DMS 273 (cell line): Measurements from ENCODE around the gene RIOK1.

Experiments used
- DNase-seq: peaks from one replicate; lab custom pipeline; 2025; ENCODE audit not compliant: unreplicated experiment; lab: John Stamatoyannopoulos, UW

RIOK1 gene

GRCh38 chr6:7406743-7407142 lies 17.1 kb downstream of the RIOK1 start:
- DNase-seq = no peak

DNA sequence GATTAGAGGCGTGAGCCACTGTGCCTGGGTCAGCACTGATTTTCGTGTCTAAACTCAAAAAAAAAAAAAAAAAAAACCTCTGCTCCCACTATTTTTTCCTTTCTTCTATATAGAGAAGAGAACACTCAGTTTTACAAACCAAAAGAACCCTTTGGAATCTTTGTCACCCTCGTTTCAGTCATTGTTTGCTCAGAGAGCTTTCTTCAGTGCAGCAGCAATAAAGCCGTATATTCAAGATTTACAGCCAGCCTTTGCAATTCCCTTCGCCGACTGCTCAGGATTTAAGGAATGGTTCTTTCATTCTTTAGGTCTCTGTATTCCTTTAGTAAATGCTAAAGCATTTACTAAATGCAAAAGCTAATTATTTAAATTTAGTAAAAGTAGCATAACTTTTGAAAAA lies 20.1 kb downstream of the RIOK1 start:
- no peak for DNase-seq

DNA sequence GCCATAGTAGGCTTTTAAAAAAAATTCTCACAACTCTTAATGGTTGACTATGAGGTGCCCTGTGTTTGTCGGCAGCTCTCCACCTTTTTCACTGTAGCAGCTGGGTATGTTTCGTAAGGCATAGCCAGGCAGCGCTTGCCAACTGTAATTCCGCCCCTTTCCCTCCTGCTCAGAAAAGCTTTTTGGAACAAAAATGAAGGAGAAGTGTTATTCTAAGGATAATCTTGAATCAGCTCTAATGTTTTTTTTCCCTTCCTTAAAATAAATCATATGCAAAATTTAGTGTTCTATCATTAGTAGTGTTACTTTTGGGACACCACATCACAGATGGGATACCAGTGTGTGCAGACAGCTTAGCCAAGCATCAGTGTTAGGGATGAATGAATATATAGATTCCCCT lies 21.2 kb downstream of the RIOK1 start:
- no peak for DNase-seq

DNA sequence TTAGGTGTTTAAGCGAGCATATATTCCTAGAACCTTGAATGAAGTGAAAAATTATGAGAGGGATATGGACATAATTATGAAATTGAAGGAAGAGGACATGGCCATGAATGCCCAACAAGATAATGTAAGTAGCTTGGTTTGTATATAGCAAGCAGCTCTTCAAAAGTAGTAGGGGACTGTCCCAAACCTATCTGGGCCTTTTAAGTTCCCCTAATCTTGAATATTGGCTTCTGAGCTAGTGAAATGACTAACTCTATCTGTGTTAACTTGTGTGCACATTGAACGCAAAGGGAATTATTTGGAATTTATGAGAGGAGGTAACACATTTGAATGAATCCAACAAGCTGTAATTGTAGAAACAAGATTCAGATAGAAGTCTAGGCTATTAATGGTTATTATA lies 21.7 kb downstream of the RIOK1 start:
- DNase-seq = no peak

DNA sequence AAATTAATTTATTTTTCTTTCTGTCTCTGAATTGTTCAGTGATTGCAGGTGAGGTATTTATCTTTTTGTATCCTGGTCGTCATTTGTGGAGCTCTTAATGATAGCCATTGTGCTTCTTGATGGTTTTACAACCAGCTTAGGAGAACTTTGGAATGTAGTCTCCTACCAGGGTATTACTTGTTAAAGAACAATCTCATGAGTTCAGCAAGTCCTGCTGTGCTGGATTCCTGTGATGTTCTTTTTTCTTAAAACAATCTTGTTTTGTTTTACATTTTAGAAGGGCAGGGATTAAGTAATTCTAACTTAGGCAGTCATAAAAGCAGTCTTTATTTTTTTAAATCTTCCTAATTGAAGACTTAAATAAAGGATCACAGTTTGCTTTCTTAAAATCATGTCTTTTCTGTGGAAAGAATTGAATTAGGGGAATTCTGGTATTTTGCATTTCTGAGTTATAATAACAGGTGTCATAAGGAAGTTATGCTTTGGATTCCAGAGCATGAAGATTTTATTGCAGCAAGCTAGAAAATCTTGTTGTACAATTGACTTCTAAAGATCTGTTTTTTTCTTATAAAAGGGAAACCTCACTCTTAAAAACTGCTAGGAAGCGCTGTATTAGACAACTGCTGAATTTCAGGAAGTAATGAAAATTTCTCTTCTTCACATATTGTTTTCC lies 23.7 kb downstream of the RIOK1 start:
- no peak for DNase-seq

GRCh38 chr6:7414811-7415210 lies 25.2 kb downstream of the RIOK1 start:
- DNase-seq = no peak

DNA sequence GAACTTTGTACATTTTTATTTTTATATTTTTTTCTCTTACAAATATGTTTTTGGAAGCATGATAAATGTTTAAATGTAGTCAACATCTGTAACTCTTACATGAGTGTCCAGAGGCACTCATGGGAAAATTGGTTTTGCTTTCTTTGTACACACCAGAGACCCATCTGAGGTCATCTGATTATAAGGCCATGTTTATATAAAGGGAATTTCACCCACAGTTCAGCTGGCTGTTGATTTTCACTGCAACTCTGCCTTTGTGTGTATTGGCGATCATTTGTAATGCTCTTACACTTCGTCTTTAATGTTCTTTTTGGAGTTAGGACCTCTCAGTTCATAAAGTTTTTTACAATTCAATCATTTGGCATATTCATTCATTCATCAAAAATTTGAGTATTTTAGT lies 28.1 kb downstream of the RIOK1 start:
- no peak for DNase-seq

DNA sequence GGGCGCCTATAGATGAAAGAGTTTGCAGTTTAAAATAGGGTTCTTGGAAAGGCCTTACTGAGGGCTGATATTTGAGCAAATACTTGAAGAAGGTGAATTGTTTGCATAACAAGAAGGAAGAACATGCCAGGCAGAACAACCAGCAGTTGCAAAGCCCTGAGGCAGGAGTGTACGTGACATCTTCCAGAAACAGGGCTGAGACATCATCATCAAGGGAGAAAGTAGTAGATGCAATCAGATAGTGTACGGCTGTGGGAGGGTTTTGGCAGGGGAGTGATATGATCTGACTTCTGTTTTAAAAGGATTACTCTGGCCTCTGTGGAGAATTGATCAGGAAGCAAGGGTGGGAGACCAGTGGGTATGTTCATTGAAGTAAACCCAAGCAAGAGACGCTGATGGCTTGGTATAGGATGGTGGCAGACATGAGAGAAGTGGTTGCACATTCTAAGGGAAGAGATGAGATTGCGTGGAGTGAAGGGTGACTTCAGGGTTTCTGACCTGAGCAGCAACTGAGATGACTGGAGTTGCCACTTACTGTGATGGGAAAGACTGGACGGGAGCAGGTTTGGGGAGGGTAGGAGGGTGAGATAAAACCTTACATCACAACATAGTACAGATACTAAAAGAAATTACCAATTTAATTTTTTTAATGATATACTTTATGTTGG lies 28.8 kb downstream of the RIOK1 start:
- no peak for DNase-seq

GRCh38 chr6:7419065-7419464 lies 29.5 kb downstream of the RIOK1 start:
- DNase-seq = peak; percentile 5

- no peak for DNase-seq
These were observed 31.5 kb downstream of the RIOK1 start for GRCh38 chr6:7421066-7421465.

DNA sequence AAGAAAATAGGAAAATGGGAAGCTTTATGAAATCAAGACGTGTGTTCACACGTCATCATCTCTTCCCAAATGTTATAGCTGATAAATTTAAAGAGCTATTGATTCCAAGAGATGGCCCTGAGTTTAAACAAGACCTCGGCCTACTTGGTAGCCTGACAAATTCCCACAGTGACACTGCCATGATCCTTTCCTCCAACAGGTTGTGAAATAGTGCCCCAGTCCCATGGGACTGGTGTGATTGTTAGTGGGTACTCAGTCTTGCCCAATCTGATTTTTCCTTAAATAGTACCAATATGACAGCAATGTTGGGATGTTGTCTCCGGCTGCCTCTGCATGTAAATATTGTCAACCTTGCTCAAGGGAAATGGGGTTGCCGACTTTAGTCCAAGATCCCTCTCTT lies 34.5 kb downstream of the RIOK1 start:
- DNase-seq = no peak

- DNase-seq = peak; percentile 47
These were observed 35.6 kb downstream of the RIOK1 start for GRCh38 chr6:7424967-7425807.

DNA sequence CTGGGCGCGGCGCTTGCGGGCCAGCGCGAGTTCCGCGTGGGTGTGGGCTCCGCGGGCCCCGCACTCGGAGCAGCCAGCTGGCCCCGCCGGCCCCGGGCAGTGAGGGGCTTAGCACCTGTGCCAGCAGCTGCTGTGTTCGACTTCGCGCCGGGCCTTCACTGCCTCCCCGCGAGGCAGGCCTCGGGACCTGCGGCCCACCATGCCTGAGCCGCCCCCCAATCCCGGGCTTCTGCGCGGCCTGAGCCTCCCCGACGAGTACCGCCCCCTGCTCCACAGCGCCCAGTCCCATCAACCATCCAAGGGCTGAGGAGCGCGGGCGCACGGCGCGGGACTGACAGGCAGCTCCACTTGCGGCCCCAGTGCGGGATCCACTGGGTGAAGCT lies 36.2 kb downstream of the RIOK1 start:
- no peak for DNase-seq

- no peak for DNase-seq
These were observed 37.0 kb downstream of the RIOK1 start for GRCh38 chr6:7426447-7427169.

GRCh38 chr6:7431313-7431673 lies 41.7 kb downstream of the RIOK1 start:
- DNase-seq = no peak

GRCh38 chr6:7431674-7432390 lies 42.2 kb downstream of the RIOK1 start:
- DNase-seq = no peak

DNA sequence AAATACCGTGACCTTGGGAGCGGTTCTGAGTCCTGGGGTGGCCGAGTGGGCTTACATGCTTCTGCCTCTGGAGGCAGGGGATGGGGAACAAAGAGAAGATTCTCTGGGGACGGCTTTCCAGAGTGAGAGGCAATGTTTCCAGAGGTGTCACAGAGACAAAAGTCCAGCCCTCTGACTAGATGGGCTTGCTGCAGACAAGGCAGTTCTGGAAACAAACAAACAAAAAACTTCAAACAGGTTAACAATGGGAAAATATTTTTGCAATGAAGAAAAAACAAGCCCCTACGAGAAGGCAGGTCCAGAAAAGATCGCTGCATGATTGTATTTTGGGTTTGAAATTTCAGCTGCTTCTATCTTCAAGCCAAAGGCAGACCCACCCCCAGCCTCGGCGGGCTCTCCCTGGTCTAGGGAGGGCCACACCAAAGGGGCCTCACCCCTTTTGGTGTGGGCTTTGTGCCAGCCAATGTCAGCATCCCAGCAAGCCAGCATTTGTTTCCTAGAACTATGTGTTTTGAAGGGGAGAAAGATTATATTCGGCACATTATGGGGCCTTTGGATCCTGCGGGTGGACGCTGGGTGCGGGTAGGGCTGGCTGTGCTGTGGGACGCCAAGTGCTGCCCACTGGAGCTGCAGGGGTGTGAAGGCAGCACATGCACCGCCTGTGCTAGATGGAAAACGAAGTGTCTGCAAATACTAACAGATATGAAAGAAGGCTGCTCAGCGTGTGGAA lies 42.9 kb downstream of the RIOK1 start:
- no peak for DNase-seq

- peak; percentile 56 for DNase-seq
These were observed 43.6 kb downstream of the RIOK1 start for GRCh38 chr6:7433121-7433617.

- no peak for DNase-seq
These were observed 45.1 kb downstream of the RIOK1 start for GRCh38 chr6:7434672-7435071.

DNA sequence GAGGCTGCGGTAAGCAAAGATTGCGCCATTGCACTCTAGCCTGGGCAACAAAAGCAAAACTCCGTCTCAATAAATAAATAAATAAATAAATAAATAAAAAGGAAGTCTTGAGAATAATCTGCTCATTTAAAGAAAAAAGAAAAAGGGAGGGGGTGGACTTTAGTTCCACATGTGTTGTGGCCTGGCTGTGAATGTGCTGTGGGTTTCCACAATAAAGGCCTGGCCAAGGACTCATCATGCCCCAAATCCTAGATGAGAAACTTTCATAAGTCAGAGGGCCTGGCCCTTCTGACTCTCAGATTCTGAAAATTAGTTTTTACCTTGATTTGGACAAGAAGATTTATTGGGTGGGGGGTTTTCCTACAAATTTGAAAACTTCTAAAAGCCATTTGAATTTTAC lies 48.4 kb downstream of the RIOK1 start:
- DNase-seq = no peak
